Bronchial epithelial cell (primary cell): Measurements from ENCODE around the gene HOXB9. TPM values are rescaled to one million over a fixed set of nuclear protein-coding genes. Genes with fewer than 3 reads are reported as not detected.

Experiments
- DNase-seq: peaks from one replicate; pipeline ENCODE4 v3.0.0-alpha.2; 2010; ENCODE audit warnings: low read depth
- FAIRE-seq: peaks from 2 replicates; lab custom pipeline; 2011; peaks lifted over from hg19 to GRCh38; lab: Jason Lieb, UNC
- H3K27me3 ChIP-seq: 2 replicates; pipeline ENCODE4 v1.5.1; 2011; ENCODE audit warnings: low read length; ENCODE audit not compliant: control insufficient read depth, insufficient read depth
- H3K36me3 ChIP-seq: 2 replicates; pipeline ENCODE4 v1.5.1; 2011; ENCODE audit warnings: low read length; ENCODE audit not compliant: control insufficient read depth, insufficient read depth
- H3K4me3 ChIP-seq: 2 replicates; pipeline ENCODE4 v1.5.1; 2011; ENCODE audit warnings: mild to moderate bottlenecking, low read depth, low read length, control low read depth
- total RNA-seq: library from RNA; depleted of rRNA; stranded (reverse); fragments of >200 nt; gene quantifications from 2 replicates; pipeline ENCODE4 v1.2.1, GENCODE V29; 2014
- TF ChIP-seq, protein P1 (sequence below): IDR thresholded peaks from 2 replicates; pipeline ENCODE4 v1.5.1; 2011; ENCODE audit warnings: mild to moderate bottlenecking, moderate library complexity, low read length, control low read depth, inconsistent platforms; ENCODE audit not compliant: insufficient read depth, severe bottlenecking

HOXB9 gene
- total RNA-seq, 1 donor from 2014 or later = not detected

DNA sequence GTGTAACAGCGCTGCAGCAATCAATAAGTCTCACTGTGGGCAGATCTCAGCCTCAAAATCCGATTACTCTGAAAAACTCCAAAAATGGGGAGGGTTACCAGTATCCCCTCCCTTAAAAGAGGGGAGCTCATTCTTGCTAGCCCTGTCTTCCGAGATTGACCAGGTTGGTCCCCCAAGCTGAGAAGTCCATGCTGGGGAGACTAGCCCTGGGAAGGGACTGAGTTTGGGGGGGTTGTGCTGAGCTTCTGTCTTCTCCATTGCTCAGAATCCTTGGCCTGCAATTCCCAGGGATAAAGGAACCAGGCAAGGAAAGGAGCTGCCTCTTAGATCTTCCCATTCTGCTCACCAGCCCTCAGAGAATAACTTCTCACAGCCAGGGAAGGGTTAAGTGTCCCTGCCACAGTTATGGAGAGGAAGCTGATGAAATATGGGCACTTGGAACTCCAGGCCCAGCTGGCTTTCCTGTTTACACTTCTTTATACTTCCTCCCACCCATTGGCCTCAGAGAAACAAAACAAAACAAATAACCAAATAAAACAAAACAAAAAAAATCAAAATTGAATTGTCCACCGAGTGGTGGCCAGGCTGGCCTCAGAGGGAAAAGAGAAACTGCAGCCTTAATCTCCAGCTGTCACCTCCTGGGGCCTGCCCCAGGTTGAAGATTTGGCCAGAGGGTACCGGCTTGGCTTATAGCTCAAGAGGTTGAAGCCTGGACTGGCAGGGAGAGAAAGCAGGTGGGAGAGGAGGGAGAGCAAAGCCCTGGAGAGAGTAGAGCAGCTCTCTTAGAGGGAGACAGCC is 38.7 kb downstream of the HOXB9 start:
- TF ChIP-seq, protein P1, sequence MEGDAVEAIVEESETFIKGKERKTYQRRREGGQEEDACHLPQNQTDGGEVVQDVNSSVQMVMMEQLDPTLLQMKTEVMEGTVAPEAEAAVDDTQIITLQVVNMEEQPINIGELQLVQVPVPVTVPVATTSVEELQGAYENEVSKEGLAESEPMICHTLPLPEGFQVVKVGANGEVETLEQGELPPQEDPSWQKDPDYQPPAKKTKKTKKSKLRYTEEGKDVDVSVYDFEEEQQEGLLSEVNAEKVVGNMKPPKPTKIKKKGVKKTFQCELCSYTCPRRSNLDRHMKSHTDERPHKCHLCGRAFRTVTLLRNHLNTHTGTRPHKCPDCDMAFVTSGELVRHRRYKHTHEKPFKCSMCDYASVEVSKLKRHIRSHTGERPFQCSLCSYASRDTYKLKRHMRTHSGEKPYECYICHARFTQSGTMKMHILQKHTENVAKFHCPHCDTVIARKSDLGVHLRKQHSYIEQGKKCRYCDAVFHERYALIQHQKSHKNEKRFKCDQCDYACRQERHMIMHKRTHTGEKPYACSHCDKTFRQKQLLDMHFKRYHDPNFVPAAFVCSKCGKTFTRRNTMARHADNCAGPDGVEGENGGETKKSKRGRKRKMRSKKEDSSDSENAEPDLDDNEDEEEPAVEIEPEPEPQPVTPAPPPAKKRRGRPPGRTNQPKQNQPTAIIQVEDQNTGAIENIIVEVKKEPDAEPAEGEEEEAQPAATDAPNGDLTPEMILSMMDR = no peak
- FAIRE-seq (no peak), DNase-seq (no peak)
- Histone ChIP-seq H3K36me3 (no peaks in the 10 kb centered on the region), H3K27me3 (peaks cover 81% of the 10 kb centered on the region), H3K4me3 (no peak overlapping the region)

DNA sequence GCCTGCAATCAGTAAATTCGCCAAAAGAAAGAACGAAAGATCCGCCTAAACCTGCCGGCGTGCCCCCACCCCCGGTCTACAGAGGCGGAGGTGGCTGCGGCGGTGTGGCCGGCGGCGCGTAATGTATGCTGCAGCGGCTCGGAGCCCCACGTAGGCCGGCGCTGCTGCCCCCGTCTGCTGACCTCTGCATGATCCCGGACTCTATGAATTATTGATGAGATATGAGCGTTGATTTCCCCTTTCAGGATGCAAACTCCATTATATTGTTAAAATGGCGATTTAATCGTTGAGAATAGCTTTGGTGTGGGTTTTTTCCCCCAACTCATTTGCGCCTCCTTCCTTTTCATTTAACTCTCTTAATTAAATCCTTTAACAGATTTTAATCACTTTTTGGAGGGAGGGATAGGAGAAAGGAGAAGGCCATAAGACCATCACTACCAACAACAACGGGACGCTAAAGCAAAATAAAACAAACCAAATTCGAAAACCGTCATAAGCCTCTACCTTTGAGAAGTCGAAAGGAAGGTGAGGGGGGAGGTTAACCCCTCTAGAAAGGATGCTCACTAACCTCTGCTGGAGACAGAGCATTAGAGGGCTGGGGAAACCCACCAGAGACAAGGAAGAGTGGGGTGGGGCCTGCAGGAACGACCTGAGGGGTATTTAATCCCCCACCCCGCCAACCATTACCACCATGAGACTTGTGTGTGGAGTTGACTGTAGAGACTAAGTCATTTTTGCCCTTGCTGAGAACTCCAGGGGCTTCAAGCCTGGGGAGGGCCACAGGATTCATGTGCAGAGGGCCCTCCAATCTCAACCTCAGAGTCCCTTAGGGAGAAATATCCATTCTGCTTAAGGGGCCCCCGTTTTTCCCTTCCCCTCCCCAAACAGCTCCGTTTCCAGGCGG is 39.6 kb downstream of the HOXB9 start:
- Histone ChIP-seq H3K27me3 (peaks cover 83% of the 10 kb centered on the region), H3K4me3 (no peak overlapping the region), H3K36me3 (no peaks in the 10 kb centered on the region)
- TF ChIP-seq, protein P1 = no peak
- no peak for DNase-seq
- FAIRE-seq = no peak

DNA sequence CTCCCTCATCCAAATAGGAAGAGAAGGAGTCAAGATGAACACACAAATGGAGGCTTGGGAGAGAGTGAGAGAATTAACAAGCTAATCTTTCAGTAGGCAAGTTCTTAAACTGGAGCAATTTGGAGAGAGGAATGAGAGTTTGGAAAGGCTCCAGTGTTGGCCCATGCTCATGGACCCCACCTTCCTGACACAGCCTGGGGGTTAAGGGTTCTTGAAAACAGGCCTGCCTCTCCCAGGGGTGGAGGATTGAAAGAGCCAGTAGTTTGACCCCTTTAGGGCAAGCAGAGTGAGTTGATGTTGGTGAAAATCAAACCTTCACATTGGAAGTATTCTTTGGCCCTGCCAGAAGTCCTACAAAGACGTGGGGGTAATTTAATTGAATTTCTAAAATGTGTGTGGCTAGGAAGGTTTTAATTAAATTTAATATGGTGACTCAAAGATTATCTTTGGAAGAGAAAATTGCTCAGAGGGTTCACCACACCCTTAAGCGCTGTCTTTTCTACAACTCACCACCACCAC is 41.9 kb downstream of the HOXB9 start:
- peaks cover 86% of the 10 kb centered on the region for H3K27me3 ChIP-seq
- H3K36me3 ChIP-seq = no peaks in the 10 kb centered on the region
- TF ChIP-seq, protein P1 = no peak
- DNase-seq (no peak), FAIRE-seq (no peak)
- H3K4me3 ChIP-seq = no peak overlapping the region

DNA sequence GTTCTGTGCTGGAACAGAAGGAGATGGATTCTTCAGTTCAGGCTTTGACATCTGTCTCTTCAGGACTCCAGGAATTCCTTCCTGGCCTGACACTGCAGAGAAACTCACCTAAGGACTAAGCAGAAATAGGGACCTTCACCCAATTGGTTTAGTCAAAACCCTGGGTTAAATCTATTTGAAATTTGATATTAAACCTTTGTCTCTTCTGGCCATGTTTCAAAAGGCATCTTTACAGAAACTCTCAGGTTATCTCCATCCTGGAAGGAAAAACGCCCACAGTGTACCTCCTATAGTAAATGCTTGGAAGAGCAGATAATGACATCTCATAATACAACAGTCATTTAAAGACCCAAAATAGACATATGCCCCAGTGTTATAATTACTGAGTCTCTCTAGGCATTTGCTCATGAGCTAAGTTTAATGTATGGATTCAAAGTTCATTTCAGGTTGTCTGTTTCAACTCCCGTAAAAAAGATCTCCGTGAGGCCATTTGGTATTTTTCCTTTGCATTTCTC is 42.4 kb downstream of the HOXB9 start:
- H3K4me3 ChIP-seq = no peak overlapping the region
- TF ChIP-seq, protein P1 = no peak
- FAIRE-seq = no peak
- peaks cover 86% of the 10 kb centered on the region for H3K27me3 ChIP-seq
- DNase-seq = no peak
- H3K36me3 ChIP-seq = no peaks in the 10 kb centered on the region

DNA sequence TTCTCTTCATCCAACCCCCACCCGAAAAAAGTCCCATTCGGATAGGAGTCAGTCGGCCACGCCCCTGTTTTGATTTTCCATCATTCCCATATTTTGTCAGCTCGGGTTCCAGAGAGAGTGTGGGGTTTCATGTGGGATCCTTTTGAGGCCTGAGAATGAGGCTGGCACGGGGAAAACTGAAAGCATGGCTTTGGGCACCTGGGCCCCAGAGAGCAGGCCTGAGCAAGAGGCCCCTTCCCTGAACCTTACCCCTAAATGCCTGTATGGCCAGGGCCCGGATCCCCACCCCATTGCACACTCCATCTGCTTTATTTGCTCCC is 43.4 kb downstream of the HOXB9 start:
- H3K36me3 ChIP-seq = no peaks in the 10 kb centered on the region
- FAIRE-seq = no peak
- H3K4me3 ChIP-seq = no peak overlapping the region
- TF ChIP-seq, protein P1 = no peak
- no peak for DNase-seq
- peaks cover 83% of the 10 kb centered on the region for H3K27me3 ChIP-seq
